GM19324 (cell line): ENCODE data around the gene HAUS7.

Experiments used
- ATAC-seq: cut with Tn5 transposase; IDR thresholded peaks from one replicate; pipeline ENCODE4 v1.9.1; 2021; ENCODE audit warnings: mild to moderate bottlenecking, moderate library complexity; ENCODE audit not compliant: unreplicated experiment, low FRiP score

HAUS7 gene

GRCh38 chrX:153500676-153501280 is 30.4 kb upstream of the HAUS7 start:
- ATAC-seq = no peak

GRCh38 chrX:153499876-153500275 is 29.5 kb upstream of the HAUS7 start:
- no peak for ATAC-seq

- no peak for ATAC-seq
These were observed 29.0 kb upstream of the HAUS7 start for GRCh38 chrX:153499341-153499740.

- no peak for ATAC-seq
These were observed 28.1 kb upstream of the HAUS7 start for GRCh38 chrX:153498453-153498852.

GRCh38 chrX:153496590-153496959 is 26.2 kb upstream of the HAUS7 start:
- no peak for ATAC-seq

- ATAC-seq = no peak
These were observed 25.7 kb upstream of the HAUS7 start for GRCh38 chrX:153495903-153496589.

GRCh38 chrX:153495362-153495751 is 25.0 kb upstream of the HAUS7 start:
- ATAC-seq = no peak

- no peak for ATAC-seq
These were observed 24.4 kb upstream of the HAUS7 start, which contains the start of gene BGN for GRCh38 chrX:153494541-153495361. Gene BGN, plus strand, starts transcription at chrX:153494980. Its CDS starts 9,652 bp downstream, at chrX:153504632.

GRCh38 chrX:153494061-153494460 is 23.7 kb upstream of the HAUS7 start:
- ATAC-seq = no peak

GRCh38 chrX:153493085-153493484 is 22.7 kb upstream of the HAUS7 start:
- no peak for ATAC-seq

GRCh38 chrX:153492543-153492942 is 22.2 kb upstream of the HAUS7 start:
- no peak for ATAC-seq

- no peak for ATAC-seq
These were observed 21.5 kb upstream of the HAUS7 start for GRCh38 chrX:153491918-153492317.

- no peak for ATAC-seq
These were observed 21.1 kb upstream of the HAUS7 start for GRCh38 chrX:153491351-153491914.

- no peak for ATAC-seq
These were observed 20.0 kb upstream of the HAUS7 start for GRCh38 chrX:153490217-153490930.

- ATAC-seq = no peak
These were observed 18.0 kb upstream of the HAUS7 start for GRCh38 chrX:153488231-153488914.

- no peak for ATAC-seq
These were observed 17.3 kb upstream of the HAUS7 start for GRCh38 chrX:153487590-153488071.

GRCh38 chrX:153486171-153486570 is 15.8 kb upstream of the HAUS7 start:
- no peak for ATAC-seq

GRCh38 chrX:153485396-153486080 is 15.2 kb upstream of the HAUS7 start:
- ATAC-seq = no peak

- ATAC-seq = no peak
These were observed 12.1 kb upstream of the HAUS7 start for GRCh38 chrX:153482376-153483015.
